Measurements from ENCODE around the gene ROR1. TPM values are rescaled to one million over a fixed set of nuclear protein-coding genes. Genes with fewer than 3 reads are reported as not detected.

The ROR1 gene
- total RNA-seq, 1 donor from 2014 or later: 30.3 TPM

- H4K20me1 ChIP-seq (ENCODE audit: low read depth): no peaks in the 10 kb centered on the region
- H3K9ac ChIP-seq: no peak overlapping the region
- Mint-ChIP-seq H3K27ac (no peak overlapping the region), H3K36me3 (no peaks in the 10 kb centered on the region), H3K4me1 (peaks cover 20% of the 10 kb centered on the region), H3K27me3 (ENCODE audit: insufficient read depth, low read depth) (peaks cover 6% of the 10 kb centered on the region), H3K9me3 (no peaks in the 10 kb centered on the region), H3K4me3 (no peak overlapping the region)
- H3K4me3 ChIP-seq: no peak overlapping the region
- DNase-seq (ENCODE audit: low spot score): no peak
- H2AFZ ChIP-seq (replicated peaks): no peak overlapping the region
- peaks cover 20% of the 10 kb centered on the region for H3K4me1 ChIP-seq
- H3K9me3 ChIP-seq (ENCODE audit: low read depth): no peaks in the 10 kb centered on the region
- H3K27ac ChIP-seq: no peak overlapping the region
- TF ChIP-seq EZH2 (IDR thresholded peaks at IDR 0.05): no peak
- TF ChIP-seq, protein P1, sequence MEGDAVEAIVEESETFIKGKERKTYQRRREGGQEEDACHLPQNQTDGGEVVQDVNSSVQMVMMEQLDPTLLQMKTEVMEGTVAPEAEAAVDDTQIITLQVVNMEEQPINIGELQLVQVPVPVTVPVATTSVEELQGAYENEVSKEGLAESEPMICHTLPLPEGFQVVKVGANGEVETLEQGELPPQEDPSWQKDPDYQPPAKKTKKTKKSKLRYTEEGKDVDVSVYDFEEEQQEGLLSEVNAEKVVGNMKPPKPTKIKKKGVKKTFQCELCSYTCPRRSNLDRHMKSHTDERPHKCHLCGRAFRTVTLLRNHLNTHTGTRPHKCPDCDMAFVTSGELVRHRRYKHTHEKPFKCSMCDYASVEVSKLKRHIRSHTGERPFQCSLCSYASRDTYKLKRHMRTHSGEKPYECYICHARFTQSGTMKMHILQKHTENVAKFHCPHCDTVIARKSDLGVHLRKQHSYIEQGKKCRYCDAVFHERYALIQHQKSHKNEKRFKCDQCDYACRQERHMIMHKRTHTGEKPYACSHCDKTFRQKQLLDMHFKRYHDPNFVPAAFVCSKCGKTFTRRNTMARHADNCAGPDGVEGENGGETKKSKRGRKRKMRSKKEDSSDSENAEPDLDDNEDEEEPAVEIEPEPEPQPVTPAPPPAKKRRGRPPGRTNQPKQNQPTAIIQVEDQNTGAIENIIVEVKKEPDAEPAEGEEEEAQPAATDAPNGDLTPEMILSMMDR (IDR thresholded peaks at IDR 0.05): no peak
- TF ChIP-seq EZH2phosphoT487 (IDR thresholded peaks at IDR 0.05): no peak
- no peaks in the 10 kb centered on the region for H3F3A ChIP-seq (ENCODE audit: low read depth)
- H3K79me2 ChIP-seq (ENCODE audit: low read depth): no peaks in the 10 kb centered on the region
- H3K27me3 ChIP-seq: no peaks in the 10 kb centered on the region
- H3K36me3 ChIP-seq: no peaks in the 10 kb centered on the region
- no peak overlapping the region for H3K4me2 ChIP-seq
Measured at GRCh38 chr1:63748641-63749040, 25.2 kb upstream of the ROR1 start.

GRCh38 chr1:63750721-63751120 is 23.1 kb upstream of the ROR1 start:
- H3K27me3 ChIP-seq: no peaks in the 10 kb centered on the region
- H3K4me3 ChIP-seq: no peak overlapping the region
- Mint-ChIP-seq H3K9me3 (no peaks in the 10 kb centered on the region), H3K27ac (no peak overlapping the region), H3K4me3 (no peak overlapping the region), H3K27me3 (ENCODE audit: insufficient read depth, low read depth) (peaks cover 8% of the 10 kb centered on the region), H3K4me1 (peaks cover 14% of the 10 kb centered on the region), H3K36me3 (no peaks in the 10 kb centered on the region)
- no peaks in the 10 kb centered on the region for H3F3A ChIP-seq (ENCODE audit: low read depth)
- no peak overlapping the region for H3K9ac ChIP-seq
- TF ChIP-seq EZH2 (IDR thresholded peaks at IDR 0.05) (no peak), EZH2phosphoT487 (IDR thresholded peaks at IDR 0.05) (no peak)
- TF ChIP-seq, protein P1 (IDR thresholded peaks at IDR 0.05): no peak
- no peaks in the 10 kb centered on the region for H4K20me1 ChIP-seq (ENCODE audit: low read depth)
- no peaks in the 10 kb centered on the region for H3K9me3 ChIP-seq (ENCODE audit: low read depth)
- peaks cover 20% of the 10 kb centered on the region for H3K4me1 ChIP-seq
- H3K27ac ChIP-seq: no peak overlapping the region
- H2AFZ ChIP-seq (replicated peaks): no peak overlapping the region
- no peaks in the 10 kb centered on the region for H3K79me2 ChIP-seq (ENCODE audit: low read depth)
- no peak overlapping the region for H3K4me2 ChIP-seq
- no peaks in the 10 kb centered on the region for H3K36me3 ChIP-seq
- no peak for DNase-seq (ENCODE audit: low spot score)

DNA sequence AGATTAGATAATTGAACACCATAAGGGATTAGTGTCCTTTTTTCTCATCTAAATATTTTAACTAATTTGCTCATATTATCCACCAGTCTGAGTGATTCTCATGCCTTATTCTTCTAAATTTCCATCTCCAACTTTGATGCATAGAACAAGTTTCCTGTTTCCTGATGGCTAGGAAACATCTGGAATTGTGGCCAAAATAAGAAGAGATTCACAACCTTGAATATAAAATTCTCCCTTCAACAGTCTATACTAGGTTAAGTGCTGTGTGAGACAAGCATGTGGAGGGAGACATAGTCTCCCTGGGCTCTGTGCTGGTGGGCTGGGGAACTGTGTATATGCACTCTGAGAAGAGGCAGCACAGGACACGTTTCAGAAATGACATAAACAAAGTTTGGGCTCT is 21.6 kb upstream of the ROR1 start:
- H3K36me3 ChIP-seq: no peaks in the 10 kb centered on the region
- H3K4me2 ChIP-seq: no peak overlapping the region
- peaks cover 20% of the 10 kb centered on the region for H3K4me1 ChIP-seq
- H3K36me3 Mint-ChIP-seq: no peaks in the 10 kb centered on the region
- no peaks in the 10 kb centered on the region for H3K79me2 ChIP-seq (ENCODE audit: low read depth)
- H3K4me1 Mint-ChIP-seq: peaks cover 12% of the 10 kb centered on the region
- H3F3A ChIP-seq (ENCODE audit: low read depth): peaks cover 11% of the 10 kb centered on the region
- no peaks in the 10 kb centered on the region for H3K27me3 ChIP-seq
- no peak overlapping the region for H3K9ac ChIP-seq
- DNase-seq (ENCODE audit: low spot score): no peak
- no peaks in the 10 kb centered on the region for H3K9me3 Mint-ChIP-seq
- no peak overlapping the region for H3K27ac Mint-ChIP-seq
- H3K27ac ChIP-seq: no peak overlapping the region
- TF ChIP-seq EZH2phosphoT487 (IDR thresholded peaks at IDR 0.05): no peak
- TF ChIP-seq, protein P1 (IDR thresholded peaks at IDR 0.05): no peak
- no peak for TF ChIP-seq EZH2 (IDR thresholded peaks at IDR 0.05)
- H3K27me3 Mint-ChIP-seq (ENCODE audit: insufficient read depth, low read depth): peaks cover 5% of the 10 kb centered on the region
- H3K9me3 ChIP-seq (ENCODE audit: low read depth): no peaks in the 10 kb centered on the region
- no peak overlapping the region for H3K4me3 ChIP-seq
- H4K20me1 ChIP-seq (ENCODE audit: low read depth): no peaks in the 10 kb centered on the region
- no peak overlapping the region for H3K4me3 Mint-ChIP-seq
- no peak overlapping the region for H2AFZ ChIP-seq (replicated peaks)

Measured in neural progenitor cell (in vitro differentiated cells).